Fibroblast of lung (primary cell): ENCODE results near the gene MANEA.

Source experiments
- CTCF ChIP-seq, 2 donors: IDR thresholded peaks in 1 of 2; conservative IDR thresholded peaks in 1 of 2; 1 replicate in 1 of 2; 2 replicates in 1 of 2; pipeline ENCODE4 v1.5.1; 2011 to 2012; ENCODE audit warnings: low read length in 2 of 2, control low read depth in 1 of 2, inconsistent platforms in 1 of 2, low read depth in 1 of 2, mild to moderate bottlenecking in 1 of 2
- EZH2 ChIP-seq: IDR thresholded peaks from 2 replicates; pipeline ENCODE4 v1.5.1; 2012; ENCODE audit warnings: low read length, control low read depth, mild to moderate bottlenecking; ENCODE audit errors: missing control alignments

DNA sequence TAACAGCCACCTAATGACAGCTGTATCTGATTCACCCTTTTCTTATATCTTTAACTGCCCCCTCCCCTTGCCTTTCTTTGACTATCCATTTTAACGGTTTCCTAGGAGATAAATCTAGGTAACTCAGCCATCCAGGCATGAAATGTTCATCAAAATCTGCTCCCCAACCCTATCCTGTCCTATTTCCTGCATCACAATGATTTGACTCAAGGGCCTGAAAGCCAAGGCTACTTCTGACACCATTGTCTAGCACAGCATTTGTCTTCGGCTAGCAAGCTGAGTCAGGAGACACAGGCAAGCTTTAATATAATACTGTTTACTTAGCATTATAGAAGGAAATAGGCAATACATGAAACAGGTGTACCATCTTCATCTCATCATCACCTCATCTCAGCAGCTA is 31.6 kb upstream of the MANEA start:
- TF ChIP-seq EZH2 (no peak), CTCF (conservative IDR thresholded peaks at IDR 0.05 in 1 of 2, IDR thresholded peaks at IDR 0.05 in 1 of 2; ENCODE audit: low read depth in 1 of 2, low read length in 2 of 2) (no peak)
